Neural progenitor cell (in vitro differentiated cells): ENCODE results near the gene TRIM40. TPM values are rescaled to one million over a fixed set of nuclear protein-coding genes. Genes with fewer than 3 reads are reported as not detected.
A peak's percentile ranks its signal among the peaks of the same experiment; 100 is the strongest.

Source experiments
- DNase-seq: peaks from one replicate; pipeline ENCODE4 v3.0.0-alpha.2; 2016; ENCODE audit warnings: low spot score
- H2AFZ ChIP-seq: fragments of 200-600 bp; sonication (generic); replicated peaks from 2 replicates; pipeline ENCODE4 v1.6.1; 2016; ENCODE audit warnings: antibody characterized with exemption
- H3F3A ChIP-seq: fragments of 200-600 bp; sonication (generic); 2 replicates; pipeline ENCODE4 v1.6.1; 2016; ENCODE audit warnings: antibody characterized with exemption, low read depth
- H3K27ac ChIP-seq: fragments of 200-600 bp; sonication (generic); 2 replicates; pipeline ENCODE4 v1.5.1; 2016; ENCODE audit warnings: mild to moderate bottlenecking
- H3K27me3 ChIP-seq: fragments of 200-600 bp; sonication (generic); 2 replicates; pipeline ENCODE4 v1.6.1; 2016; ENCODE audit warnings: mild to moderate bottlenecking, moderate library complexity
- H3K36me3 ChIP-seq: fragments of 200-600 bp; sonication (generic); 2 replicates; pipeline ENCODE4 v1.5.1; 2016
- H3K4me1 ChIP-seq: fragments of 200-600 bp; sonication (generic); 2 replicates; pipeline ENCODE4 v1.6.1; 2016; ENCODE audit warnings: mixed run types
- H3K4me2 ChIP-seq: fragments of 200-600 bp; sonication (generic); 2 replicates; pipeline ENCODE4 v1.6.1; 2016
- H3K4me3 ChIP-seq: fragments of 200-600 bp; sonication (generic); 2 replicates; pipeline ENCODE4 v1.5.1; 2016
- H3K79me2 ChIP-seq: fragments of 200-600 bp; sonication (generic); 2 replicates; pipeline ENCODE4 v1.6.1; 2016; ENCODE audit warnings: low read depth
- H3K9ac ChIP-seq: fragments of 200-600 bp; sonication (generic); 2 replicates; pipeline ENCODE4 v1.6.1; 2016
- H3K9me3 ChIP-seq: fragments of 200-600 bp; sonication (generic); 2 replicates; pipeline ENCODE4 v1.5.1; 2016; ENCODE audit warnings: low read depth
- H4K20me1 ChIP-seq: fragments of 200-600 bp; sonication (generic); 2 replicates; pipeline ENCODE4 v1.6.1; 2016; ENCODE audit warnings: low read depth
- H3K27ac Mint-ChIP-seq: 3 replicates; pipeline ENCODE4 v1.8.0; 2021; ENCODE audit warnings: mixed read lengths
- H3K27me3 Mint-ChIP-seq: 2 replicates; pipeline ENCODE4 v1.8.0; 2022; ENCODE audit warnings: low read depth, mild to moderate bottlenecking, inconsistent platforms, moderate library complexity, mixed read lengths; ENCODE audit not compliant: insufficient read depth
- H3K36me3 Mint-ChIP-seq: 3 replicates; pipeline ENCODE4 v1.8.0; 2021; ENCODE audit warnings: mixed read lengths
- H3K4me1 Mint-ChIP-seq: 3 replicates; pipeline ENCODE4 v1.8.0; 2021; ENCODE audit warnings: mixed read lengths
- H3K4me3 Mint-ChIP-seq: 3 replicates; pipeline ENCODE4 v1.8.0; 2021; ENCODE audit warnings: mild to moderate bottlenecking, moderate library complexity, mixed read lengths
- H3K9me3 Mint-ChIP-seq: 3 replicates; pipeline ENCODE4 v1.8.0; 2020; ENCODE audit warnings: mixed read lengths
- EZH2 ChIP-seq: fragments of 200-600 bp; sonication (generic); IDR thresholded peaks from 2 replicates; pipeline ENCODE4 v1.6.1; 2017; ENCODE audit warnings: antibody characterized with exemption, mild to moderate bottlenecking, moderate library complexity
- EZH2phosphoT487 ChIP-seq: fragments of 200-600 bp; sonication (generic); IDR thresholded peaks from 2 replicates; pipeline ENCODE4 v1.6.1; 2017; ENCODE audit warnings: antibody characterized with exemption
- total RNA-seq: library from RNA; depleted of rRNA; stranded (reverse); fragments of >200 nt; gene quantifications from 2 replicates; pipeline ENCODE4 v1.2.3, GENCODE V29; 2015; ENCODE audit warnings: low replicate concordance
- TF ChIP-seq, protein P1 (sequence below): fragments of 200-600 bp; sonication (generic); IDR thresholded peaks from 2 replicates; pipeline ENCODE4 v1.5.1; 2017; ENCODE audit warnings: antibody characterized with exemption, mild to moderate bottlenecking

Gene TRIM40
- total RNA-seq, 1 donor from 2014 or later: not detected

DNA sequence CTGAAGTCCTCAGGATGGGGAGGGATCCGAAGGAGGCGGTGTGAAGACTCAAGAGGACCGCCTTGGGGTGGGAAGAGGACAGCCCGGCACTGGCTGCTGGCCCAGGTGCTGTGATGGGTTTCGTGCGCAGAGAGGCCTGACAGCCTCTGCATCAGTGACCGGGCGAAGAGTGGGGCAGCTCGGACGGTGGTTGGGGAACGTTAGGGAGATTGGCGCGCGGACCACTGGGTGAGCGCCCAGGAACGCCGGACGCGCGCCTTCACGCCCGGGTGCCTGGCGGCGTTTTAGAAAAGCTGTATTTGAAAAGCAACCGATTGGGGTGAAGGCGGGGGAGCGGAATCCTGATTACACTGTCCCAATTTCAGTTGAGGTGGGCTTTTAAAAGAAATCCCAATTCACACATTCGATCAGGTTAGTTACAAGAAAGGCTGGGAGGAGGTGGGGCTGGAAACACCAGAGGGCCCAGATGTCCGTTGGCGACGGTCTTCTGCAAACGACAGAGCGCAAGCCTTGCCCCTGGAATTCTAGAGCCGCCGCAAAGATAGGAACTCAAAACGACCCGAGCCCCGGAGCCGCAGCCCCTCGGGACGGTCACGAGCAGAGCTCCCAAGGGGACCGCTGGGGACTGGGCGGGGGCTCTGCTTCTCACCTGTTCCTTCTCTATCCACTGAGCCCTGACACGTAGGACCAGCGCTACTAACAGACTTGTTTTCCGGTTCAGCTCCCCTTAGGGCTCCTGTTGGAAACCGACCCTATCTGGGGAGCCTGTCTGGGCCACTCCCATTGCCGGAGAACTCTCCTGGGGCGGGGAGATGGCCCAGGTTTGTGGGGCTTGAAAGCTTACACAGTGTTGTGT is 8.5 kb upstream of the TRIM40 start:
- no peaks in the 10 kb centered on the region for H3K79me2 ChIP-seq
- H3K27ac ChIP-seq: no peak overlapping the region
- H2AFZ ChIP-seq: peak overlapping the region; percentile 78
- Mint-ChIP-seq H3K4me1 (peaks cover 9% of the 10 kb centered on the region), H3K27ac (no peak overlapping the region), H3K36me3 (no peaks in the 10 kb centered on the region), H3K27me3 (peaks cover 66% of the 10 kb centered on the region), H3K4me3 (peak overlapping the region; percentile 63), H3K9me3 (no peaks in the 10 kb centered on the region)
- peak; percentile 69 for DNase-seq
- H3K4me2 ChIP-seq: peak overlapping the region; percentile 76
- H3K4me1 ChIP-seq: no peaks in the 10 kb centered on the region
- H3K9ac ChIP-seq: no peak overlapping the region
- no peaks in the 10 kb centered on the region for H4K20me1 ChIP-seq
- H3K27me3 ChIP-seq: peaks cover 100% of the 10 kb centered on the region
- H3F3A ChIP-seq: peaks cover 5% of the 10 kb centered on the region
- H3K9me3 ChIP-seq: no peaks in the 10 kb centered on the region
- peak overlapping the region; percentile 44 for H3K4me3 ChIP-seq
- TF ChIP-seq, protein P1, sequence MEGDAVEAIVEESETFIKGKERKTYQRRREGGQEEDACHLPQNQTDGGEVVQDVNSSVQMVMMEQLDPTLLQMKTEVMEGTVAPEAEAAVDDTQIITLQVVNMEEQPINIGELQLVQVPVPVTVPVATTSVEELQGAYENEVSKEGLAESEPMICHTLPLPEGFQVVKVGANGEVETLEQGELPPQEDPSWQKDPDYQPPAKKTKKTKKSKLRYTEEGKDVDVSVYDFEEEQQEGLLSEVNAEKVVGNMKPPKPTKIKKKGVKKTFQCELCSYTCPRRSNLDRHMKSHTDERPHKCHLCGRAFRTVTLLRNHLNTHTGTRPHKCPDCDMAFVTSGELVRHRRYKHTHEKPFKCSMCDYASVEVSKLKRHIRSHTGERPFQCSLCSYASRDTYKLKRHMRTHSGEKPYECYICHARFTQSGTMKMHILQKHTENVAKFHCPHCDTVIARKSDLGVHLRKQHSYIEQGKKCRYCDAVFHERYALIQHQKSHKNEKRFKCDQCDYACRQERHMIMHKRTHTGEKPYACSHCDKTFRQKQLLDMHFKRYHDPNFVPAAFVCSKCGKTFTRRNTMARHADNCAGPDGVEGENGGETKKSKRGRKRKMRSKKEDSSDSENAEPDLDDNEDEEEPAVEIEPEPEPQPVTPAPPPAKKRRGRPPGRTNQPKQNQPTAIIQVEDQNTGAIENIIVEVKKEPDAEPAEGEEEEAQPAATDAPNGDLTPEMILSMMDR: no peak
- TF ChIP-seq EZH2phosphoT487 (peak; percentile 78), EZH2 (peak; percentile 75)
- no peaks in the 10 kb centered on the region for H3K36me3 ChIP-seq

GRCh38 chr6:30129265-30130178 is 6.4 kb upstream of the TRIM40 start:
- H3K27me3 Mint-ChIP-seq: peaks cover 63% of the 10 kb centered on the region
- Histone ChIP-seq H3K4me3 (no peak overlapping the region), H3K79me2 (no peaks in the 10 kb centered on the region), H3K4me1 (no peaks in the 10 kb centered on the region), H4K20me1 (no peaks in the 10 kb centered on the region), H3K9me3 (no peaks in the 10 kb centered on the region), H3F3A (peaks cover 5% of the 10 kb centered on the region), H2AFZ (no peak overlapping the region), H3K36me3 (no peaks in the 10 kb centered on the region), H3K27me3 (peaks cover 100% of the 10 kb centered on the region), H3K4me2 (no peak overlapping the region), H3K27ac (no peak overlapping the region), H3K9ac (no peak overlapping the region)
- H3K9me3 Mint-ChIP-seq: no peaks in the 10 kb centered on the region
- H3K27ac Mint-ChIP-seq: no peak overlapping the region
- H3K4me1 Mint-ChIP-seq: peaks cover 9% of the 10 kb centered on the region
- no peak for DNase-seq
- no peaks in the 10 kb centered on the region for H3K36me3 Mint-ChIP-seq
- TF ChIP-seq, protein P1: no peak
- TF ChIP-seq EZH2 (no peak), EZH2phosphoT487 (no peak)
- no peak overlapping the region for H3K4me3 Mint-ChIP-seq

DNA sequence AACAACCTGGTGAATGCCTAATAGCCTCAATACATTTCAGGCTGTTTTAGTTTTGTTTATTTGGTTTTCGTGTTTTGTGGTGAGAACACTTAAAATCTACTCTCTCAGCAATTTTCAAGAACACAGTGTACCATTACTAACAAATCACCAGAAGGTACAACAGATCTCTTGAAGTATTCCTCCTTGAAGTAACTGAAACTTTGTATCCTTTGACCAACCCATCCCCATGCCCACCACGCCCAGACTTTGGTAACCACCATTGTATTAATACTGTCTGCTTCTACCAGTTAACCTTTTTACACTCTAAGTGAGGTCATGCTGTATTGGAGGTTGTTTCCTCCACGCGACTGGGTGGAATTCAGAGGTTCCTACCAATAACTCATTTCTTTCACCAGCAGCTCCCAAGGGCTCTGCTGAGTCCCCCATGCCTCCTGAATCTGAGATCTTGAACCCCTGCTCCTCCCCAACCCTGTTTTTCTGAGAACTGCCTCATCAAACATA is 5.7 kb upstream of the TRIM40 start:
- no peak for DNase-seq
- no peak overlapping the region for H3K4me3 Mint-ChIP-seq
- H3K4me1 Mint-ChIP-seq: peaks cover 9% of the 10 kb centered on the region
- Histone ChIP-seq H3K79me2 (no peaks in the 10 kb centered on the region), H3F3A (peaks cover 5% of the 10 kb centered on the region), H3K4me2 (no peak overlapping the region), H3K27me3 (peaks cover 94% of the 10 kb centered on the region), H3K9me3 (no peaks in the 10 kb centered on the region), H3K27ac (no peak overlapping the region), H3K4me3 (no peak overlapping the region), H3K36me3 (no peaks in the 10 kb centered on the region), H3K4me1 (no peaks in the 10 kb centered on the region), H2AFZ (no peak overlapping the region), H3K9ac (no peak overlapping the region), H4K20me1 (no peaks in the 10 kb centered on the region)
- H3K27me3 Mint-ChIP-seq: peaks cover 60% of the 10 kb centered on the region
- TF ChIP-seq, protein P1: no peak
- no peak for TF ChIP-seq EZH2
- no peak for TF ChIP-seq EZH2phosphoT487
- H3K27ac Mint-ChIP-seq: no peak overlapping the region
- H3K9me3 Mint-ChIP-seq: no peaks in the 10 kb centered on the region
- no peaks in the 10 kb centered on the region for H3K36me3 Mint-ChIP-seq
